HG03066 (cell line): ENCODE measurements around the gene FMN1.

Source experiments
- ATAC-seq: cut with Tn5 transposase; IDR thresholded peaks from one replicate; pipeline ENCODE4 v1.9.1; 2021; ENCODE audit warnings: low read depth; ENCODE audit not compliant: unreplicated experiment

FMN1 gene

GRCh38 chr15:33131552-33132232 is 62.8 kb downstream of the FMN1 start:
- ATAC-seq: no peak

DNA sequence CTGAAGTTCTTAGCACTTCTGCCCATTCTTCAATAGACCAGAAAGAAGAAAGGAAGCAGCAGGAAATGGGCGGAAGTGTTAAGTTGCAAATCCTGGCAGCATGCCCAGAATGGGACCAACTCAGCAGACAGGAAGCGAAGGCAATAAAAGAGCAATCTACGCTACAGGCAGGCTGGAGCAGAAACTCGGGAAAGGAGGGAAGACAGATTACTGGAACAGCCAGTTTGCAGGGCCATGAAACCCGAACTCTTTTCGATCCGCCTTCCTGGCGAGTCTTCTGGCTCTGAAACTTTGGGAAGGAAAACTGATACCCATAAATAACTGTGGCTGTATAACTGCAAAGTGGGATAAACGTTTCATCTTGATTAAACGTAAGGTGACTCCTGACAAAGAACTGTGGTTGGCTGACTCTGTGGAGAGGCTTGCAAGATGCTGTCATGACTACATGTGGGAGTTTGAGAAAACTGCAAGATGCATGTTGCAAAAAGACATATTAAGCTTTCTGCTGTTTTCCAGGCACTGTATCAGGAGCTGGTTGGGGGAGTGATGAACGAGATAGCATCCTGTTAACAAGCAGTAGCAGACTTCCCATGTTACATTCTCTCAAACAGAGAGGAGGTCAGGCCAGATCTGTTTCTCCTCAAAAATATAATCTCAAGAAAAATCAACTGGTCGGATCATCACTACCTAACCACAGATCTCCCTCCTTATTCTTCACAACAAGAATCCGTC is 67.8 kb downstream of the FMN1 start:
- no peak for ATAC-seq

- no peak for ATAC-seq
These were observed 68.5 kb downstream of the FMN1 start for GRCh38 chr15:33125894-33126537.

- ATAC-seq: no peak
These were observed 69.7 kb downstream of the FMN1 start for GRCh38 chr15:33124811-33125210.

GRCh38 chr15:33124279-33124678 is 70.2 kb downstream of the FMN1 start:
- no peak for ATAC-seq

DNA sequence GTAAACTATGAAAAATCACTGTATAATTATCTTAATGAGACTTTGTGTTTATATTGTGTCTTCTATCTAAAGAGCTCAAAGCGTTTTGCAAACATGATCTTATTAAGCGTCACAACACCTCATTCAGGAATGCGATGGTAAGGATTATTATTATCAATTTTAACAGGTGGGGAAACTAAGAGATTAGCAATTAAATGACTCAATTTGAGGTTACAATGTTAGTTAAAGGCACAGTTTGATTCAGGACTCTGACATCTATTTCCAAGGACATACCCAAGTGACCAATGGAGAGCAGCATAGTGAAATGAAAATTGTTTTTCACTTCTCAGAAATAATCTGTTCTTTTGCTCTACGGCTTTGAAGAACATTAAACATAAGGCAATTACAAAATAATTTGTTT is 74.6 kb downstream of the FMN1 start:
- no peak for ATAC-seq

DNA sequence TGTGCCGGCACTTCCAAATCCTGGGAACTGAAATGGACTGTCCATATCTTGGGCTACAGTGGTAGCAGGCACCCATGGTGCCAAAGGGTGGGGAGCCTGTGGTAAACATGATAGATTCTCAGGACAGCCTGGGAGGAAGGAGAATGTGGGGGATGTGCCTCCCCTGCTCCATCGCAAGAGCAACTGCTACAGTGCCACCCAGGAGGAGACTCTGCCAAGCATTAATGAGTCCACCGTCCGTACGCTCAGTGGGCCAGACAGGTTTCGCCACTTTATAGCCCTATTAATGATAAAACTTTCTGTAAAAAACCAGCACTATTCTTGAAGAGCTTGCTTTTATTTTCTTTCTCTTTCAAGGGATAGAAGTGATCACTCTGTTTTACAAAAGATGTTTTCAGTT is 75.2 kb downstream of the FMN1 start:
- no peak for ATAC-seq

GRCh38 chr15:33116198-33116597 is 78.3 kb downstream of the FMN1 start:
- ATAC-seq: no peak

DNA sequence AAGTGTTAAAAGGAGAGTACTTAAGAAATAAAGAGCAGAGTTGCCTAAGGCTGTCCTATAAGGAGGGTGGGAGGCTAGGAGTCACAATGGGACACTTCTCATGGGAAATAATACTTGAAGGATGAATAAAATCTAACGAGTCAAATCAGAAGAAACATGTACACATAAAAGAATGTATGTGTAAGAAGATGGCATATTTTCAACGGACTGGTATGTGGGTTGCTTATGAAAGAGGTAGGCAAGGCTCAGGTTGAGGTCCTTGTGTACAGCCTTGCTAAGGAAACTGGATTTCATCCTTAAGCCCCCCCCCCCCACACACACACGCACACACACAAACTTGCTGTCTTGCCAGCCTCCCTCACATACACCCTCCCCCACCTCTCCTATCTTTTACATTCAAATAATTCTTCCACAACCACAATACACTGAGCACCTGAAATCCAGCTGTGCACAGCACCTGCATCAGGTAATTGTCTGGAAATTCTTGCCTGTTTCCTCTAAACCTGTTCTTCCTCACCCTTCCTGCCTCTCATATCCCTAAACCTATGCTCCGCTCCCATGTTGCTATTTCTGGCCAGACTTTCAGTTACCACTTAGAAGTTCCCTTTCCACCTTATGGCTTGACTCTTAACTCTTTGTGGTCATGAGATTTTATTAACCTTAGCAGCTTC is 79.2 kb downstream of the FMN1 start:
- no peak for ATAC-seq

DNA sequence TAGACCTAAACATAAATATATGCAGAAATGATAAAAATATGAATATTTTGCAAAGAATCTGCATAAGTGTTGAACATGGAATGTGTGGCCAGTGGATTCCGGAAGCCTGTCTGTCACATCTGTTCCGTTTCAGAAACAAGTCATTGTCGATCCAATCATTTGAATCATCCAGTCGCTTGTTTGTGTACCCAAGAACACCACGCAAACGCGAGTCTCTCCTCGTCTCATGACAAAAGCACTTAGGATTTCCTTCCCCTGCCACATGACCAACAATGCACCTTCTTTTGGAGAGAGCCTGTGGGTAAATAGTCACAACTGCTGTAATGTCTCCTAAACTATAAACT is 80.2 kb downstream of the FMN1 start:
- ATAC-seq: no peak

- no peak for ATAC-seq
These were observed 80.7 kb downstream of the FMN1 start for GRCh38 chr15:33113666-33114373.

- ATAC-seq: no peak
These were observed 81.9 kb downstream of the FMN1 start for GRCh38 chr15:33112541-33113105.

DNA sequence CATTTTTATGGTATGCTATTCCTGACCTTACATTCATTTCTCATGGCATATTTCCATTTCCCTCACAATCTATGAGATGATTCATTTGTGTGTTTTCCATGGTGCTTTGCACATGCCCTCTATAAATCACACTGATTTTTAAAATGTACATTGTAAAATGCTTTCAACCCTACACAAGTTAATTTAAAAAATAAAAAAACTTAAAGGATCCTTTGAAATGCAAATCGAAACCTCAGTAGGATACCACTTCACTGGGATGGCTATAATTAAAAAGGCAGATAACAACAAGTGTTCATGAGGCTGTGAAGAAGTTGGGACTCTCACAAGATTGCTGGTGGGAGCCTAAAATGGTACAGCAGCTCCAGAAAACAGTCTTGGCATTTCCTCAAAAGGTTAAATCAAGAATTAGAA is 83.5 kb downstream of the FMN1 start:
- no peak for ATAC-seq

DNA sequence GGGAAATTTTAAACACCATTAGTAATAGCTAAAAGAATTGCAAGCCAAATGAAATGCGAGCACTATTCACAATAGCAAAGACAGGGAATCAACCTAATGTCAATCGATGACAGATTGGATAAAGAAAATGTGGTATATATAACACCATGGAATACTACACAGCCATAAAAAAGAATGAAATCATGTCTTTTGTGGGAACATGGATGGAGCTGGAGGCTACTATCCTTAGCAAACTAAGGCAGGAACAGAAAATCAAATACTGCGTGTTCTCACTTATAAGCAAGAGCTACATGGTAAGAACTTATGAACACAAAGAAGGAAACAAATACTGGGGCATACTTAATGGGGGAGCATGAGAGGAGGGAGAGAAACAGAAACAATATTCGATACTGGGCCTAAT is 85.2 kb downstream of the FMN1 start:
- no peak for ATAC-seq

GRCh38 chr15:33108518-33108917 is 86.0 kb downstream of the FMN1 start:
- ATAC-seq: no peak

GRCh38 chr15:33107950-33108349 is 86.6 kb downstream of the FMN1 start:
- no peak for ATAC-seq

- ATAC-seq: no peak
These were observed 90.3 kb downstream of the FMN1 start for GRCh38 chr15:33104212-33104611.

DNA sequence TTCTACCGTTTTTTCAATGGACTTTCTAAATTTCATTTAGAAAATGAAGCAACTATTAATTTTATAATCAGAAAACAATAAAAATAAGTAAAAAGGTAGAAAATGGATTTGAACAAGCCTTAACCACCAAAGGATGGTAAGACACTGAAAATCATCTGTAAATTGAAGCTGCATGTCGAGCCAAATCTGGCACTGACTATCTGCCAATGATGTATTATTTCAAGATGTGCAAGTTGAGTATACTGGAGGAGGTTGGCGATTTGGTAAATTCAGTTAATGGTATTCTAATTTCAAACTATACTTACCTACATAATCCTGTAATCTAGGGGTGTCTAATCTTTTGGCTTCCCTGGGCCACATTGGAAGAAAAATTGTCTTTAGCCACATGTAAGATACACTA is 93.5 kb downstream of the FMN1 start:
- no peak for ATAC-seq

GRCh38 chr15:33100314-33100713 is 94.2 kb downstream of the FMN1 start:
- ATAC-seq: no peak

DNA sequence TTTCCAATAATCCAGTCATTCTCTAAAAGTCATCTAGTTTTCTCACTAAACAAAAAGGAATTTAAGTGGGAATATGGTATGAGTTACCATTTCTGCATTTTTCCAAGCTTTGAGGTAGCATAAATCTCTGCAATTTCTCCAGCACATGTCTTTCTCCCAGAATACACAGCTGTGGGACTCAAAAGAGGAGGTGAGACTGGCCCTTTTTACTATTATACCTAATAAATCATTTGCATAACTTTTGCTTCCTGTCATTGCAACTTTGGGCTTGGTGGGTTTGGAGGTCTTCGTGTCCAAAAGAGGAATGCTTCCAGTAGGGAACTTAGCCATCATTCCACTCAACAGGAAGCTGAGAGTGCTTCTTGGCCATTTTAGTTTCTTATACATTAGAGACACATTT is 94.8 kb downstream of the FMN1 start:
- no peak for ATAC-seq
